Measurements from ENCODE around the gene ILK.

ILK gene

DNA sequence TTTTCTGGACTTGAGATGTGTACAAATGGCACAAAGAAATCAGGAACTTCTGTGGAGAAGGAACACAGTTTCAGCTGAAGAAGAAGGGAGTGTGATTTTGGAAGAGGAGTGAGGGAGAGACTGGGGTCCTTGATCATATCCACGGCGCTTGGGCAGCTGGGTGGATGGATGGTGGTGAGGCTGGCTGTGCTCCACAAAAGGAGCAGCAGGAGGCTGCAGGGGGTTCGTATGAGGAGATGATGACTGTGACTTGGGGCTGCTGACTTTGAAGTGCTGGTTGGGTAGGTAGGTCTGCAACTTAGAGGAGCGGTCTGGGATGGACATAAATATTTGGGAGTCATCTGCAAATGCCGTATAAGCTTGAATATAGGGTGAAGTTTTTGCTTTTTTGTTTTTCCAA lies 53.4 kb downstream of the ILK start:
- DNase-seq (ENCODE audit: low spot score), result no peak

GRCh38 chr11:6657346-6657745 lies 53.8 kb downstream of the ILK start:
- no peak for DNase-seq (ENCODE audit: low spot score)

- DNase-seq (ENCODE audit: low spot score), result no peak
Measured at GRCh38 chr11:6658647-6659046, 55.1 kb downstream of the ILK start.
